ENCODE results near the gene CCR9. TPM values are rescaled to one million over a fixed set of nuclear protein-coding genes. Genes with fewer than 3 reads are reported as not detected.

The CCR9 gene
- total and polyA plus RNA-seq, 10 of the 15 experiments (the other 5 are each of a cell fraction or from before 2014, with no cell fraction given): 0.05 to 3.9 (median 2.4) TPM

DNA sequence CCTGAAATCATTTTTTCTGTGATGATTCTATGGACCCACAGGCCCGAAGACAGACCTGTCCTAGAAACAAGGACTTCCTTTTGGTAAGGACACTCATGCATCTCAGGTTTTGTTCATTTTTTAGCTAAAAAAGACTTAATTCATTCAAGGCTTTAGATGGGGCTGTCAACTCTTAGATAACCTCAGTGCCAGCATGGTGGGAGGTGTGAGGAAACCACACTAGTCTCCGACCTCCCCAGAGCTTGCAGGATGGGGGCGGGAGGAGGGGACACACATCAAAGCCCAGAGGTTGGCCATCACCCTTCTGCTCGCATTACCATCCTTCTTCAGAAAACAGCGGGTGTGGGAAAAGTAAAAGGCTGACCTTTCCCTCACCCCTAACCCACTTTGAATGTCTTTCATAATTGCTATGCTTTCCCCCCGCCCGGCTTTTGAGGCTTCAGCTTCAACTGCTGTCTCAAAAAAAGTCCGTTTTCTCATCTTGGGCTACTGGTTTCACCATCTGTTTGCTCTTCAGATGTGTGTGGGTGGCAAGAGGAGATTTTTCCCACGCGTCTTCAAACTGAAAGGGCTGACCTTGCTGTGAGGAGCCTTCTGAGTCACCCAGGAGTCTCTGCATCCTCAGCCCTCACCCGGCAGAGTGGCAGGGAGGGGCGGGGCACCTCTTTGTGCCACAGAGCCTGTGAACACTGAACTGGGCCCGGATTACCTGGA, 29.3 kb downstream of the CCR9 start (continued):
- TF ChIP-seq NFIC (IDR thresholded peaks at IDR 0.05; ENCODE audit: low read depth, low read length) (peak; percentile 98), BACH1 (IDR thresholded peaks at IDR 0.05; ENCODE audit: borderline replicate concordance) (peak; percentile 21; the same call in 1 of the 2 replicates), YY1 (IDR thresholded peaks at IDR 0.05; ENCODE audit: low read depth, low read length) (peak; percentile 48; the same call in 1 of the 2 replicates), SREBF1 (IDR thresholded peaks at IDR 0.05; ENCODE audit: low read length) (peak; percentile 19; the same call in 1 of the 2 replicates), E2F8 (IDR thresholded peaks at IDR 0.05; ENCODE audit: low read depth, partially characterized antibody) (no peak), SKIL (IDR thresholded peaks at IDR 0.05; ENCODE audit: low read depth, poor library complexity, severe bottlenecking) (peak; percentile 99), NR2C1 (IDR thresholded peaks at IDR 0.05) (peak; percentile 9; the same call in 1 of the 2 replicates), NFYA (IDR thresholded peaks at IDR 0.05; ENCODE audit: borderline replicate concordance, low read depth, low read length) (no peak), CHD1 (IDR thresholded peaks at IDR 0.05; ENCODE audit: low read depth, low read length) (no peak), BRCA1 (IDR thresholded peaks at IDR 0.05; ENCODE audit: low read depth, low read length) (no peak), KLF5 (IDR thresholded peaks at IDR 0.05; ENCODE audit: partially characterized antibody) (no peak), IRF4 (IDR thresholded peaks at IDR 0.05; ENCODE audit: low read depth, low read length) (peak; percentile 92), ZBTB11 (CRISPR knock-in tag; IDR thresholded peaks at IDR 0.05) (no peak), CHD4 (IDR thresholded peaks at IDR 0.05) (no peak), BCL3 (IDR thresholded peaks at IDR 0.05; ENCODE audit: borderline replicate concordance, insufficient read depth, low read depth, low read length, poor library complexity, severe bottlenecking) (peak; percentile 100), KAT2A (conservative IDR thresholded peaks at IDR 0.05; ENCODE audit: control insufficient read depth, low read depth, low read length) (no peak)
- TF ChIP-seq, protein P1, sequence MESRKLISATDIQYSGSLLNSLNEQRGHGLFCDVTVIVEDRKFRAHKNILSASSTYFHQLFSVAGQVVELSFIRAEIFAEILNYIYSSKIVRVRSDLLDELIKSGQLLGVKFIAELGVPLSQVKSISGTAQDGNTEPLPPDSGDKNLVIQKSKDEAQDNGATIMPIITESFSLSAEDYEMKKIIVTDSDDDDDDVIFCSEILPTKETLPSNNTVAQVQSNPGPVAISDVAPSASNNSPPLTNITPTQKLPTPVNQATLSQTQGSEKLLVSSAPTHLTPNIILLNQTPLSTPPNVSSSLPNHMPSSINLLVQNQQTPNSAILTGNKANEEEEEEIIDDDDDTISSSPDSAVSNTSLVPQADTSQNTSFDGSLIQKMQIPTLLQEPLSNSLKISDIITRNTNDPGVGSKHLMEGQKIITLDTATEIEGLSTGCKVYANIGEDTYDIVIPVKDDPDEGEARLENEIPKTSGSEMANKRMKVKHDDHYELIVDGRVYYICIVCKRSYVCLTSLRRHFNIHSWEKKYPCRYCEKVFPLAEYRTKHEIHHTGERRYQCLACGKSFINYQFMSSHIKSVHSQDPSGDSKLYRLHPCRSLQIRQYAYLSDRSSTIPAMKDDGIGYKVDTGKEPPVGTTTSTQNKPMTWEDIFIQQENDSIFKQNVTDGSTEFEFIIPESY (IDR thresholded peaks at IDR 0.05): no peak
